GM18858 (cell line): ENCODE measurements around the gene TRIM25.

Experiments
- ATAC-seq: cut with Tn5 transposase; IDR thresholded peaks from one replicate; pipeline ENCODE4 v1.9.1; 2021; ENCODE audit not compliant: unreplicated experiment

TRIM25 gene

DNA sequence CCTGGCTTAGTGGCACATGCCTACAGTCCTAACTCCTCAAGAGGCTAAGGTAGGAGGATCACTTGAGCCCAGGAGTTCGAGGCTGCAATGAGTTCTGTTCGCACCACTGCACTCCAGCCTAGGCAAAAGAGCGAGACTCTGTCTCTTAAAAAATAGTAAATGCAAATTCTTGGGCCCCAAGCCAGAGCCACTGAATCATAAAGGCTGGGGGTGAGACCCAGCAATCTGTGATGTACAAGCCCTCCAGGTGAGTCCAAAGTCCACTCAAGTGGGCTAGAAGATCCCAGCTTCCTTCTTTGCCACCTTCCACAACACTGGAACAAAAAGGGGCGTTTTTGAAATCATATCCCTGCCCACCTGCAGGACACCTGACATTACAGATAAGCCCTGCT is 16.9 kb downstream of the TRIM25 start:
- no peak for ATAC-seq

DNA sequence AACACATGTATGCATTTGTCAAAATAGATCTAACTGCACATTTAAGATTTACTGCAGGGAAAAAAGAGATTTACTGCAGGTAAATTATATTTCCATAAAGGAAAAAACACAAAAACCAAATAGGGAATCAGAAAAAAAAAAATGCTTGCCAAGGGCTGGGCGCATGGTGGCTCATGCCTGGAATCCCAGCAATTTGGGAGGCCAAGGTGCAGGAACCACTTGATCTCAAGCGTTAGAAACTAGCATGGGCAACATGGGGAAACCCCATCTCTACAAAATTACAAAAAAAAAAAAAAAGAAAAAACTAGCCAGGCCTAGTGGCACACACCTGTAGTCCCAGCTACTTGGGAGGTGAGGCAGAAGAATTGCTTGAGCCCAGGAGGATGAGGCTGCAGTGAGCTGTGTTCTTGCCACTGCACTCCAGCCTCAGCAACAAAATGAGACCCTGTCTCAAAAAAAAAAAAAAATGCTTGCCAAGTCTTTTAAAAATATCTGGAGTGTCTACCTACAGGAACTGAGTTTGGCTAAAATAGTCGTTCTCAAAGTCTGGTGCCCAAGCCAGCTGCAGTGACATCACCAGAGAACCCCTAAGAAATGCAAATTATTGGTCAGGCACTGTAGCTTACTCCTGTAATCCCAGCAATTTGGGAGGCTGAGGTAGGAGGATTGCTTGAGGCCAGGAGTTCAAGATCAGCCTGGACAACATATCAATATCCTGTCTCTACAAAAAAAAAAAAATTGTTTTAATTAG is 17.5 kb downstream of the TRIM25 start:
- no peak for ATAC-seq

DNA sequence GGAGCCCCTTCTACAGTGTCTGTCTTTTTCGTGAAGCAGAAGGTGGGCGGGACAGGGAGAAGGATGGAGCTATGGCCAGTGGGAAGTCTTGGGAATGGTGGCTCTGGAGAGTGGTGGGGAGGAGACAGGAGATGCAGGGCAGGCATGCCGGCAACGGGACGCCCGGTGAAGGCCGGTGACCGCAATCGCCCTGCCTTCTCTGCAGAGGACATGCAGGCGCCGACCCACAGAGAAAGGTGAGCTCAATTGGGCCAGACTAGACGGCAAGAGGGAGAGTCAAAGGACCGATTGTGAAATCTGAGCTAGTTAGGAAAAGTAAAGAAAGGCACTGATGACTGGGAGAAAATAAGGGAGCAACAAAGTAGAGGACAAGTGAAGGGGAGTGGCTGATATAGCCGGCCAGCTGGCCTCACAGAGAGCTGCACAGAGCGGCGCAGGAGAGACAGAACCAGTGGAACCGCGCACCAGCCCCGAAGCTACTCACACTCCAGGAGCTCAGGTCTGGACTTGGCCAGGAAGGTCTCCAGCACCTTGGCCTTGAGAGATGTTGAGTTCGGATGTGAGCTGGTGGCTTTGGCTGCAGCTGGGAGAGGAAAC is 18.9 kb downstream of the TRIM25 start:
- ATAC-seq: no peak

DNA sequence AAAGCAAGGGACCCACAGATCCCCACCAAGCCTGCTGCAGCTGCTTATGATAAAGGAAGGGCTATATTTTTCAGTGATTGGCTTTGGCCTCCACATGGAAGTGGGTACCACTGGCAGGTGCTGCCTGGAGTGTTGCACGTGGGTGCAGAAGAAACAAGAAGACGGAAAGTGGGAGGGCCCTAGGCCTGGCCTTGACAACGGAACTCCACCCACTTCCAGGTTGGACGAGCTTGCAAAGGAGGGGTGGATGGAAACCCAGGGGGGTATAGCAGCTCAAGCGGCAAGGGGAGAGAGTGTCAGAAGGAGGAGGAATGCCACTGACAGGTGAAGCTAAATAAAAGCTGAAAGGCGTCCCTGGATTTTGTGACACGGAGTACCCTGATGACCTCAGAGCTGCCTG is 20.3 kb downstream of the TRIM25 start:
- ATAC-seq: no peak

DNA sequence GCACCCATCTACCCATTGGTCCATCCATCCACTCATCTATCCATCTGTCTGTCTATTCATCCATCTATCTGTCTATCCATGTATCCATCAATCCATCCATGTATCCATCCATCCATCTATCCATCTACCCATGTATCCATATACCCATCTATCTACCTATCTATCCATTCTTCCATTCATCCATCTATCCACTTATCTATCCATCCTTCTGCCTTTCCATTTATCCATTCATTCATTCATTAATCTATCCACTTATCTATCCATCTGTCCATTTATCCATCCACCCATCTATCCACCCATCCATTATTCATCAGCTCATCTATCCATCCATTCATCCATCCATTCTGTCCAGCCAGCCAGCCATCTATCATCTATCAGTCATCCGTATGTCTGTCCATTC is 21.5 kb downstream of the TRIM25 start:
- no peak for ATAC-seq

DNA sequence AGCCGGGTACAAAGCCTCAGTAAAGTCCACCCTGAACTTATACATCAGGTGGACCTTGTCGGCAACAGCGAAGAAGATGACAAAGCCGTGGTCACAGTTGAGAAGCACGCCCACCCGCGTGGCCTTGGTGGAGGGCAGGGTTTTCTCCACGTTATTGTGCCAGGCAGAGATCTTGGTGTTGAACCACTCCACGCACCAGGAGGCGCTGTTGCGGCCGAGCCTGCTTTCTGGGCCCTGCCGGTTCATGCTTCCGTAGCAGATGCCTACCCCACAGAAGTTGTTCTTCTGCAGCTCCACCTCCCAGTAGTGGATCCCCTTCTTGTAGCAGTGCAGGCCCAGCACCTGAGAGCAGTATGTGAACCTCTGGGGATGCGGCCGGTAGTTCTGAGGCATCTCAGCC is 22.1 kb downstream of the TRIM25 start:
- ATAC-seq: no peak

DNA sequence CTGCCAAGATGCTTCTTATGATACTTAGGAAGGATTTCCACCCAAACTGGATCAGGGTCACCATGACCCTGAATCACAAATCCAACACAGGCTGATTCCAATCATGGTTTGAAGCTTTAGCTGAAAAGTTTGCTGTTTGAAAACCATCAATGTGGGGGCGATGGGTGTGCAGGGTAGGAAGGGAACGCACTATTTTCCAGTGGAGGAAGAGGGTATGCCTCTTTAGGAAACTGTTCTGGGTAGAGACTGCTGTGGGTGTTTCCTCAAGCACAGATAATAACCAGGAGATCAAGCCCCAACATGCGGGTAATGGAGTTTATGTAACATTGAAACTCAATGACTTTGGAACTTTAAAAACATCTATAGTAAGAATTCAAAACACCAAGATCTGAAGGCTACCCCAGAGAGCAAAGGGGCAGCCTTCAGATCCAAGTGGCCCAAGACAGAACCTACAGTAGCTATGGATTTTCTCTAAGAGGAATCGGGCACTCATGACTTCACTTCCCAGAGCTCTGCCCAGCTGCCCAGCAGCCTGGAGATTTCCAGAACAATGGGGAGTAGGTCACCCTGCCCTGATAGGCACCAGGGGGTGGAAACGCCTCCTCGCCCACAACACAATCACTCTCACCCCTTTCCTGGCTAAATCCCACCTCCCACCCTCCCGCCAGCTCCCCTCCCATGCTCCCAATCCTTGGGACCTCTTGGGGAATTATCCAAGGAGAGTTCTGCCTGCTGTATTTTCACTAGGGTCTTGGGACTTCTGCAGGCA is 22.8 kb downstream of the TRIM25 start:
- ATAC-seq: no peak

DNA sequence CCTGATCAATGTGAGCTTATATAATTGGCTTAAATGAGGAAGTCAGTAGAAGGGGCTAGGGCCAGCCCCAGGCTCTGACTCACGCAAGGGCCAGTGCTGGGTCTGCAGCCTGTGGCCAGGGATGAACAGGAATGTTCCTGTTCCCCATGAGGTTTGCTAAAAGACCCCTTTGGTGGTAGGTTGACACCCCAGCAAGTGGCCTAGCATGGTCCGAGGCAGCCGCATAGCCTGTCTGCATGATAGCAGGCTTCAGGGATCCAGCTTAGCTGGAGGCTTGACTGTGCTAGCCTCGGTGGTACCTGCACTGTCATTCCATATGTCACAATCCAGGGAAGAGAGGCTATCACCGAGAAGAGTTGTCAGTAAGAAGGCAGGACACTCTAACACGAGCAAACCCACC is 23.5 kb downstream of the TRIM25 start:
- no peak for ATAC-seq

DNA sequence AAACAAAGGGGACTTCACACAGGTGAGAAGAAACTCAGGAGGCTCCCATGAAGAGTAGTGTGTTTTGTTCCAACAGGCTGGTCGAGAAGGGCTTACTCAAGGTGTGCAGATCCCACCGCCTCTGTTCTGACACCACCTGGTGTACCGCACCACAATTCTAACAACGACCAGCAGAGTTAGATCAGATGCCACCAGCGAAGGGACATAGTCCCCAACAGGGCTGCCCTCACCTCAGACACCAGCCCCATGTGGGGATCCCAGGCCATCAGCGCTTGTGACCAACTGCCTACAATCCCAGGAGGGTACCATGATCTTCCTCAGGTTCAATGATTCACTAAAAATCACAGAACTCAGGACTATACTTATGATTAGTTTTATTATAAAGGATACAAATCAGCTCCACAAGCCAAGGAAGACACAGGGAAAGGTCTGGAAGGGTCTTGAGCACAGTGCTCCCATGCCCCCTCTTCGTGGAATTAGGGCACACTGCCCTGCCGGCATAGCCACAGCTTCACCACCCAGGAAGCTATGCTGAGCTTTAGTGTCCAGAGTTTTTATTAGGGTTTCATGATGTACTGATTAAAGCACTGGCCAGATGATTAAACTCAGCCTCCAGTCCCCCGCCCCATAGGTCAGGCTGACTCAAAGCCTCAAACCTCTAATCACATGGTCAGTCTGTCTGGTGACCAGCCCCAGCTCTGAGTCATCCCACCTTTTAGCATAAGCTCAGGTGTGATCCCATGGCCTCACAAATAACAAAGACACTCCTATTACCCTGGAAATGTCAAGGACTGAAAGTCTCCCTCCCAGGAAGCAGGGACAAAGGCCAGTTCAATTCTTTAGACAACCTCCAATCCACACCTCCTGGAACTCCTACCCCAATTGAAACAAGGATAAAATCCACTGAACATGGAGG is 26.0 kb downstream of the TRIM25 start:
- no peak for ATAC-seq

DNA sequence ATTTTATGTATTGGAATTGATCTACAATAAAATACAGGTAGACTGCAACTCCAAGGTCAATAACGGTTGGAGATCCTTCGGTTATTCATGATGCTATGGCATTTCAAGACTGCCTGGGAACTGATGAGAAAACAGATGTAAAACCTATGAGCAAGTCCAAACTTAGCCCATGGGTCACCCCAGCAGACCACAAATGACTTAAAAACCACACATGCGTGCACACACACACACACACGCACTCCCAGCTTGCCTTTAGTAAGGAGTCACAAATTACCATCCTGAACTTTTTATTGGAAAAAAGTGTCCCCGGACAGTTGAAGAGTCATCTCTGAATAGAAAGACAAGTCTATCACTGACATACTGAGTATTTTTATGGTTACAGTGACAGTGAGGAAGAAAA is 26.7 kb downstream of the TRIM25 start:
- no peak for ATAC-seq

DNA sequence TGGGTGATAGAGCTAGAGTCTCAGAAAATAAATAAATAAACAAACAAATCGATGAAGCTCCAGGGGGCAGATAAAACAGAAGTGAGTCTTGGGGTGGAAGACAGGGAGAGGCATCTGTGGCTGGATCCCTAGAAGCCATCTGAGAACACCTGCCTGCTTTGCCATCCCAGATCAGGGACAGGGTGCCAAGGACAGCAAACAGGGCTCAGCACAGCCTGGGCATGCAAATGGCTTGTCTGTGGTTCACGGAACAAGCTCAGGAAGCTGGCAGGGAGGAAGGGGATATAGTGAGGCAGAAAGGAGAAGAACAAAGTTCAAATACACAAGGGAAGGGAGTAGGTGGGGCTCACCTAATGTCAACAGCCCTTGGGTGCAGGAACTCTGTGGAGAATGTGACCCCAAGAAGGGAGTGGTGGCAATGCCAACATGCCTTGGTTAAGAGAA is 27.5 kb downstream of the TRIM25 start:
- no peak for ATAC-seq

DNA sequence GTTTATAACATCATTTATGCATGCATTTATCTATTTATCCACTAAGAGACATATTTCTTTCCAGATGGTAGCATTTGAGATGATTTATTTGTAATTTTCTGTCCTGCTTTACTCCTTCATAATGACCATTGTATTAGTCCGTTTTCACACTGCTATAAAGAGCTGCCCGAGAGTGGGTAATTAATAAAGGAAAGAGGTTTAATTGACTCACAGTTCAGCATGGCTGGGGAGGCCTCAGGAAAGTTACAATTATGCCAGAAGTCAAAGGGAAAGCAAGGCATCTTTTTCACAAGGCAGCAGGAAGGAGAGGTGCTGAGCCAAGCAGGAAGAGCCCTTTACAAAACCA is 28.6 kb downstream of the TRIM25 start:
- no peak for ATAC-seq

DNA sequence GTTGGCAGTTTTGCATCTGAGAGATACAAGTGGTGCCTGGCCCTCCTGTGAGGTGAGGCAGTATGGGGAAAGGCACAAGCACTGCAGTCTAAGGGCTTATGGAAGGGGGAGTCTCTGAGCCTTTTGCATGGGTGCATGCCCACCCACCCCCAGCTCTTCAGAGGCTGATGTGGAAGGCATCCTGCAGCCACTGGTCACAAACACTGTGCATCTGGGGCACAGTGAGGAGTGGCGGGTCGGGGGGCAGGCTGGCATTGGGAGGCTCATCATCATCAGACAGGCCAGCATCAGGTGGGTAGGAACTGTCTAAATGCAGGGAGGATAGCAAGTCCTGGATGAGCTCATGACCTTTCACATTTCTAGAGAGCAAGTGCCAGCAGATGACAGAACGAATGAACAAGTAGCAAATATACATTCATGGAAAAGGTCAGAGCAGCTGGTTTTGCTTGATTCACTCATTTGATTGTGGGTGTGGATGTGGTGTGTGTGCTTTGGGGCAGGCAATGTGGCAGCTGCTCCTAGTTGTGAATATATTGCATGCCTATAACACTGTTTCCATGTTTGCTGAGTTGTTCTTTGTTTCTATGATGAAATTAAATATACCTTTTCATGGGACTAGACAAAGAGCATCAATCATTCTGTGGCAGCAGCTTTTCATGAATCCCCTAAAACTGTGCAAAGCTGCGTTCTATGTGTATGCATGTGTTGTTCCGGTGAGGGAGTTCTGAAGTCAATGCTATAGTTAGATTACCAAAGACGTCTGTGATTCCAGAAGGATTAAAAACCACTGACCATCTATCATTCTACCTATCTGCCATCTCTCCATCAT is 29.2 kb downstream of the TRIM25 start:
- ATAC-seq: no peak

DNA sequence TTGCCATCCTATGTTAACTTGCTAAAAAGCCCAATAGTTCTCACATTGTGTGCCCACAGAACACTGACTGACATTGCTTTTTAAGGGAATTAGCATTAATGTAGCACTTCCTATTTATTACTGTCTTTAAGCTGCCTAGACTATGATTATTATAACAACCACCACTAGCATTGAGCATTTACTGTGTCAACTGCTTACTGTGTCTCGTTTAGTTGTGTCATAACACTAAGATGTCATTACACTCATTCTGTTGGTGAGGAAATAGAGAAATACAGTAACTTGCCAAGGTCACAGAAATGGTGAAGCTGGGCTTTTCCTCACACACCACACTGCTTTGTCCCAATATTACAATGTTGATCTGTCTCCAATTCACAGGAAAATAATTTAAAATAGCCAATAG is 30.2 kb downstream of the TRIM25 start:
- no peak for ATAC-seq

DNA sequence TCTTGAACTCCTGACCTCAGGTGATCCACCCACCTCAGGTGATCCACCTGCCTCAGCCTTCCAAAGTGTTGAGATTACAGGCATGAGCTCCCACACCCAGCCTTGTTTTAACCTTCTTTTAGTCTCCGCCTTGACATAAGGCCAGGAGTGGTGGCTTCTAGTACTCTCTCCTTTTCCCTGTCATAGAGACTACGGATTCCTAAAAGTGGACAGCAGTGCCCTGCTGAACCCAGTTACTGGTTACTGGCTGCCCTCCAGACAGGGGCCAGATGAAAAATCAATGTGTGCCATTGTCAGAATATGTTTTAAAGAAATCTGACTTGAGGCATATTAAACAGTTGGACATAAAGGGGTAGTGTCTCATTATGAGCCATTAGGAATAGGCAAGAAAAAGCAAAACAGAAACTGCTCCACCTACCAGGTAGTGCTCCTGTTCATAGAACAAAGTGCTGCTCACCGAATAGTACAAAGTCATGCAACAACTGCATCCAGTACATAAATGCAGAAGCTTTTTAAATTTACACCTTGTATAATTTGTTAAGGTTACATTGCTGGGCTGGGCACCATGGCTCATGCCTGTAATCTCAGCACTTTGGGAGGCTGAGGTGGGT is 32.1 kb downstream of the TRIM25 start:
- ATAC-seq: no peak

DNA sequence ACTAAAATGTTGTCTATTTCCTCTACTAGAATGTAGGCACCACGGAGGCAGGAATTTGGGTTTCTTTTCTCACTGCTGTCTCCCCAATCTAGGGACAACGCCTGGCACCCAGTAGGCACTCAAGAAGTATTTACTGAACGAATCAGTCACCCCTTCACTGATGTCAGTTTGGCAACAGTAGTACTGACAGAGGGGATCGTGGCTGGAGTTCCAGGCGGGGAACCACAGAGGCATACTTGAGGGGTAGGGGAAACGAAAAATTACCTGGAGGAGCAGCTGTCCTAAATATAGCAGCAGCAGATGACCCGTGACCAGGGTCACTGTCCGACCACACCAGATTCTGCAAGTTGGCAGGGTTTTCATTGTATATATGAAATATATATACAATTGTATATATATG is 33.3 kb downstream of the TRIM25 start:
- ATAC-seq: no peak

DNA sequence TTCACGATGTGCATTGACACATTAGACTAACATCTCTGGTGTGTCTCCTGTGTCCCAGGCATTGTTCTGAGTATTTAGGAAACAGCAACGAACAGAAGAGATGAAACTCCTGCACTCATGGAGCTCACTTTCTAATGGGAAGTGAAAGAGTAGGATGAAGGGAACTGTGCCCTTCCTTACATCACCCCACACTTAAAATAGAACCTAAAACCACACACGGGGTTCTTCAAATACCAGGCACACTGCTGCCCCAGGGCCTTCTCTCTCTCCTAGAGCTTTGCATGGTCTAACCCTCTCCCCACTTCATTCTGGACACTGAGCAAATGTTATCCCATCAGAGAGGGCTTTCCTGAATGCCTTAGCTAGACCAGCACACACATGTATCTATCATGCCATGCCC is 33.7 kb downstream of the TRIM25 start:
- no peak for ATAC-seq

DNA sequence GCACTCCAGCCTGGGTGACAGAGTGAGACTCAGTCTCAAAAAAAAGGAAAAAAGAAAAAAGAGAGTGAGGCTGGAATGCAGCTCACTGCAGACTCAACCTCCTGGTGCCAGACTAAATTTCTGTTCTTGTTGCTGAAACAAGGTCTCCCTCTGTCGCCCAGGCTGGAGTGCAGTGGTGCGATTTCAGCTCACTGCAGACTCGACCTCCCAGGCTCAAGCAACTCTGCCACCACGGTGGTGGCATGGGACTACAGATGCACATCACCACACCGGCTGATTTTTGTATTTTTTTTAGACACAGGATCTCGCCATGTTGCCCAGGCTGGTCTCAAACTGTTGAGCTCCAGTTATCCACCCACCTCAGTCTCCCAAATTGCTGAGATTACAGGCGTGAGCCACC is 34.6 kb downstream of the TRIM25 start:
- ATAC-seq: no peak

DNA sequence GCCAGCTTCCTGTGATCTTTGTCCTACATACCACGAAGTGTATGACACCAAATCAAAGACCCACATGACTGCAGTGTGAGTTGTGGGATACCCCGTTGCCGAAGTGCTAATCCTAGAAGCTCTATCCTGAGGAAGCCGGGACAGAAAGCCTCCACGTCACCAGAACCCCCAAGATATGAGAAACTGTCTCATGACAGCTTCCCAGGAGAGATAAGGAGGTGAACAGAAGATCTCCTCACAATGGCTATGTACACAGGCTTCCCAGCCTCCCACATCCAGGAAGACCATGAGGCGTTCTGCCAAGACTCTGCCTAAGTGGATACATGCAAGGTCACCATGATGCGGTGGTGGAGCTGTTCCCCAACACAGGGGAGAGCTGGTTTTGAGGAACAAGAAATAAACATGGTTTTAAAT is 37.1 kb downstream of the TRIM25 start:
- no peak for ATAC-seq

DNA sequence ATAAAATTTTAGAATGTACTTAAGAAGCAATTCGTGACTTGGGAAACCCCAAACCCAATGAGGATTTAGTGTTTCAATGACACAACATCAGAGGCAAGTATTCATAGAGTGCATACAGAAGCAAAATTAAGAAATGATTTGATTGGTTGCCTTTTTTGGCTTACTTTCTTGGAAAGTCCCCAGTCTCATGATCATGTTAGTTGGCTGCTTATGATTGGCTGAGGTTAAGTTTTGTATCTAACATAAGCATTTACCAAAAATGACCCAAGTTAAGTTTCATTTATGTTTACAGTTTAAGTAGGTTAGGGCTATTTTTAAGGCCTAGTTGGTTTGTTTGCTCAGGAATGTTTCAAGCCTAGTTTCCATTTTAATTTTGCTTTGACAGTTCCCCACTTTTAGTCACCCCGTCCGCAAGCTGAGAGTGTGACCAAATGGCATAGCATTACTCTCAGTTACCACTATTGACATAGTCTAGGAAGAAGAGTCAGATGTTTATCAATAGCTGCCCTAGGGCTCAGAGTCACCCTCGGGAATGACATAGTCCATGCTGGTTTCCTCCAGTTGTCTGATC is 43.7 kb downstream of the TRIM25 start:
- ATAC-seq: peak; percentile 50
